A549 treated with CpdA at 1 μM for 4 hours (cell line): Measurements from ENCODE around the gene KAZALD1. TPM values are rescaled to one million over a fixed set of nuclear protein-coding genes. Genes with fewer than 3 reads are reported as not detected.

Experiments
- total RNA-seq: library from RNA; stranded (reverse); fragments of 200-300 nt; extraction: Qiagen RNA extraction; gene quantifications from 5 replicates; pipeline ENCODE4 v1.2.3, GENCODE V29; 2022; ENCODE audit warnings: low read depth

The KAZALD1 gene
- 2.2 to 2.9 TPM (median 2.3 TPM) in 5 replicates for total RNA-seq

GRCh38 chr10:101061624-101062231, at the start of gene KAZALD1:
Gene KAZALD1, plus strand, starts transcription at chr10:101061989. Its CDS starts 604 bp downstream, at chr10:101062593.

DNA sequence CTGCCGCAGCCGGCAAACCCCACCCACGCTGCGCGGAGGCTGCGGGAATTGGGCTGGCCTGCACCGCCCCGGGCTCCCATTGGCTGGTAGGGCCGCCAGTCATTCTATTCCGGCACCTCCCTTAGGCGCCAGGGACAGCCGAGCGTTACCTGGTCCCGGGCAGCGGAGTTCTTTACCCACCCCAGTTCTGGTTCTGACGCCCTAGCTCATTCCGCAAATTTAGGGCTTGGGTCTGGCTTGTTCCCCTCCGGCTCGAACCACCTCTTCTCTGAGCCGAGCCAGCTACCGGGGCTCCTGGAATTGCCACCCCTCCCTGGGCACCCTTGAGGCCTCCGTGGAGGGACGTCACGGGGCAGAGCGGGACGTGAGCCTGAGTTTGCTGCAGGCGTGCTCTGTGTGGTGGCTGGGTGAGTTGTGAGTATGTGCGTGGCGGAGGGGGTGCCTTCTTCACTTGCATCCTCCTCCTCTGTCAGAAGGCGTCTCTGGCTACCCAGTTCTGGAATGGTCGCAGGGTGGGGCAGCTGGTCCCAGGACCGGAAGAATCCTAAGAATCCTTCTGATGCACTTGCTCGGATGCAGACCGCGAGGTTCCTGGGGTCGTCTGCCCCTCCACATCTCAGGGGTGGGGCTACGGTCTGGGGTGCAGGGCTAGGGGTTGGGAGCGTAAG, 30.5 kb upstream of the KAZALD1 start, which contains the start of the genes PDZD7 and SFXN3:
Gene PDZD7, minus strand, starts transcription at position 2 of the 668 bp plus-strand sequence. CDS start 910 bp downstream, outside the sequence.
Gene SFXN3, plus strand, starts transcription at position 107 of the 668 bp plus-strand sequence. CDS start 3,461 bp downstream, outside the sequence.

Other genes with a start within 250 kb of the KAZALD1 start
- gene SLF2, start 149.0 kb upstream of the KAZALD1 start, total RNA-seq = 9.7 to 10.6 TPM (median 10.4 TPM) in 5 replicates
- gene SEMA4G, start 92.5 kb upstream of the KAZALD1 start, total RNA-seq = 8.7 to 10.3 TPM (median 9.3 TPM) in 5 replicates
- gene MRPL43, start 74.5 kb upstream of the KAZALD1 start, total RNA-seq = 74.8 to 100 TPM (median 97.2 TPM) in 5 replicates
- gene TWNK, start 74.4 kb upstream of the KAZALD1 start, total RNA-seq = 41.4 to 52.8 TPM (median 44.9 TPM) in 5 replicates
- gene LZTS2, start 62.2 kb upstream of the KAZALD1 start, total RNA-seq = 30.1 to 45.2 TPM (median 36.7 TPM) in 5 replicates
- 0.44 to 1.2 TPM (median 0.77 TPM) in 5 replicates for gene PDZD7, start 30.9 kb upstream of the KAZALD1 start, total RNA-seq
- 36.8 to 48.3 TPM (median 43.8 TPM) in 5 replicates for gene SFXN3, start 30.8 kb upstream of the KAZALD1 start, total RNA-seq
- not detected in 5 replicates for gene TLX1, start 69.3 kb downstream of the KAZALD1 start, total RNA-seq
- not detected in 5 replicates for gene LBX1, start 167.5 kb downstream of the KAZALD1 start, total RNA-seq